GM21390 (cell line): ENCODE results near the gene SHISA7.

Experiments
- ATAC-seq: cut with Tn5 transposase; IDR thresholded peaks from one replicate; pipeline ENCODE4 v1.9.1; 2021; ENCODE audit not compliant: unreplicated experiment

Gene SHISA7

GRCh38 chr19:55482156-55482961 is 39.3 kb upstream of the SHISA7 start:
- ATAC-seq = no peak

GRCh38 chr19:55481794-55482155 is 38.7 kb upstream of the SHISA7 start:
- no peak for ATAC-seq

GRCh38 chr19:55481148-55481793 is 38.2 kb upstream of the SHISA7 start:
- no peak for ATAC-seq

- ATAC-seq = no peak
Observed at GRCh38 chr19:55479451-55480230, 36.5 kb upstream of the SHISA7 start.

- ATAC-seq = no peak
Observed at GRCh38 chr19:55479045-55479444, 35.9 kb upstream of the SHISA7 start.

- ATAC-seq = no peak
Observed at GRCh38 chr19:55478364-55478763, 35.3 kb upstream of the SHISA7 start.

- no peak for ATAC-seq
Observed at GRCh38 chr19:55477905-55478304, 34.8 kb upstream of the SHISA7 start.

- peak; percentile 85 for ATAC-seq
Observed at GRCh38 chr19:55476100-55476775, 33.1 kb upstream of the SHISA7 start, which contains the start of gene ZNF628. Gene ZNF628 (plus strand): TSS chr19:55476617. CDS start chr19:55479911, 3,294 bp downstream.

- no peak for ATAC-seq
Observed at GRCh38 chr19:55474269-55475265, 31.5 kb upstream of the SHISA7 start.

GRCh38 chr19:55473225-55474012 is 30.3 kb upstream of the SHISA7 start:
- ATAC-seq = no peak

- ATAC-seq = no peak
Observed at GRCh38 chr19:55472463-55472862, 29.4 kb upstream of the SHISA7 start.

GRCh38 chr19:55471266-55471665 is 28.2 kb upstream of the SHISA7 start:
- no peak for ATAC-seq

GRCh38 chr19:55468054-55468393 is 24.9 kb upstream of the SHISA7 start:
- no peak for ATAC-seq

- ATAC-seq = peak; percentile 58
Observed at GRCh38 chr19:55467236-55468053, 24.3 kb upstream of the SHISA7 start.

- no peak for ATAC-seq
Observed at GRCh38 chr19:55466241-55466614, 23.1 kb upstream of the SHISA7 start.

- no peak for ATAC-seq
Observed at GRCh38 chr19:55465460-55466240, 22.6 kb upstream of the SHISA7 start.

- no peak for ATAC-seq
Observed at GRCh38 chr19:55464662-55465054, 21.6 kb upstream of the SHISA7 start, which contains the start of gene C19orf85. Gene C19orf85 (minus strand): TSS chr19:55464751. CDS start chr19:55464554, 197 bp downstream.
